GM19025 (cell line): ENCODE results near the gene OSTN.
"Not testable (repeated sequence)": the region's sequence is repeated elsewhere in the genome, so short reads cannot be mapped to it uniquely, and the experiment has no call there.

Experiments
- ATAC-seq: cut with Tn5 transposase; IDR thresholded peaks from one replicate; pipeline ENCODE4 v1.9.1; 2021; ENCODE audit warnings: mild to moderate bottlenecking, low read depth, moderate library complexity; ENCODE audit not compliant: unreplicated experiment

Gene OSTN, protein sequence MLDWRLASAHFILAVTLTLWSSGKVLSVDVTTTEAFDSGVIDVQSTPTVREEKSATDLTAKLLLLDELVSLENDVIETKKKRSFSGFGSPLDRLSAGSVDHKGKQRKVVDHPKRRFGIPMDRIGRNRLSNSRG

DNA sequence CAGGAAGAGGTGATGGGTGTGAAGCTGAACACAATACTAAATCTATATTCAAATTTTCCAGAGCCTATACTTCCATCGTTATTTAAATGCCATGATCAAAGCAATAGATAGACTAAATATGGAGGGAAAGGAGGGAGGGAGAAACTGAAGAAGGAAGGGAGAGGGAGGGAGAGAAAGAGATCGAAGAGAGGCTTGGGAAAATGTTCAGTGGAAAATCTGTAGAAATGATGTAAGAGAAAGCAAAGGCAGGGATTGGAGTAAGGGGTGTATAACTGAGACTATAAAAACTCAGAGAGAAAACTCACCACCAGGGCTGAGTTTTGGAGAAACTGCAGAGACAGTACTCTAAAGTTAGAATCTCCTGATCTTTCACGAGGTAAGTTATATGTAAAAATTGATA is at the start of gene OSTN:
OSTN (plus strand) TSS at position 310 of the 400 bp plus-strand sequence. CDS start 13,292 bp downstream, outside the sequence.
- no peak for ATAC-seq

DNA sequence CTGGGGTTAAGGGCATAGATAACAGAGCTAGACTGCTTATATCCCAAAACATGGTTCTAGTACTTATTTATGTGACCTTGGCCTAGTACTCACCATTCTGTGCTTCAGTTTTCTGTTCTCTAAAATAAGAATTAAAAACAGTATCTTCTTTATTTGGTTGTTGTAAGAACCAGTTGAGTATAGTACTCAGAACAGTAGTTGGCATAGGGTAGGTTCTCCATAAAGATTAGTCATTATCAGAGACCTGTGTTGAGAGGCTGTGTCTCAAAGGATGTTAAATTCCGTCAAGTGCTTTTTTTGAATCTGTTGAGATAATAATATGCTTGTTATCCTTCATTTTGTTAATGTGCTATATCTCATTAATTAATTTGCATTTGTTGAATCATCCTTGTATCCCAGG is 47.4 kb upstream of the OSTN start:
- no peak for ATAC-seq

DNA sequence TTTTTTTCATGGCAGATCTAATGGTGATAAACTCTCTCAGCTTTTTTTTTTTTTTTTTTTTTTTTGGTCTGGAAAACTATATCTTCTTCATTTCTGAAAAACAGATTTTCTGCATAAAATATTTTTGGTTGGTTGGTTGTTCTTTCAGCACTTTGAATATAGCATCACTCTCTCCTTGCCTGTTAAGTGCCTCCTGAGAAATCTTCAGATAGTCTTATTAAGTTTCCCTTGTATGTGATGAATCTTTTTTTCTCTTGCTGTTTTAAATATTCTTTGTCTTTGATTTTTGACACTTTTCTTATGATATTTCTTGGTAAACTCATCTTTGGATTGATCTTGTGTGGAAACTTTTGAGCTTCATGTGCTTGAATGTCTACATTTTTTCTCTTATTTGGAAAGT is 44.2 kb upstream of the OSTN start:
- ATAC-seq, result no peak

DNA sequence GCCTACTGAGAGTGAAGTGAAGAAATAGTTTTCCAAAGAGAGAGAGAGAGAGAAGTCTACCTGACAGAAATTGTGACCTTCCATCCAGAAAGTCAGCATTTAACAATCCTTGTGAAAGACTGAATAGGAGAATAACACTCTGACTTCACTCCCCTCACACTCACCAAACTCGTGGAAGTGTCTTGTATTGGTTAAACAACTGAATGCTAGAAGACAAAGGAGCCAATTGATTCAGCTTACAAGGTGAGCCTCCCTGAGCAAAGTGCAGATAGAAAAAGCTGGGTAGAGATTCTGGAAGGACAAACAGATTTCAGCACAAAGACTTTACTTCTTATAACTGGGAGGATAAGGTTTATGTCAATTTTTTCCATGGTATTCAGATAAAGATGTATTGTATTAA is 40.8 kb upstream of the OSTN start:
- no peak for ATAC-seq

DNA sequence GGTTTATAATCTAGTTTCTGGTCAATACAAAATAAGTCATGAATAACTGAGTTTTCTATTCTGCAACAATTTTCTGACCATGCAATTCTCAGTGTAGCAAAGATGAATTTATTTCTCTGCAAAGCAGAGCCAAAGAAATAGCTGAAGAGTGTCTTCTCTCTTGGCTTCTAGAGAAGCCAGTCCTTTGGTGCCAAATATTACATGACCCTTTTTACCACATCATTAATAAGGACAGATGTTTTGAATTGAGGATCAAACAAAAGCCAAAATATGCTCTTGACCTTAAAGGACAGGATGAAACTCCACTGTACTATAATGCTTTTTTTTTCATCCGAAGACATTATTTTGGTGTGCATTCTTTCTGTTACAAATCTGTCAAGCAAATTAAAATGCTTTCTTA is 40.2 kb upstream of the OSTN start:
- no peak for ATAC-seq

DNA sequence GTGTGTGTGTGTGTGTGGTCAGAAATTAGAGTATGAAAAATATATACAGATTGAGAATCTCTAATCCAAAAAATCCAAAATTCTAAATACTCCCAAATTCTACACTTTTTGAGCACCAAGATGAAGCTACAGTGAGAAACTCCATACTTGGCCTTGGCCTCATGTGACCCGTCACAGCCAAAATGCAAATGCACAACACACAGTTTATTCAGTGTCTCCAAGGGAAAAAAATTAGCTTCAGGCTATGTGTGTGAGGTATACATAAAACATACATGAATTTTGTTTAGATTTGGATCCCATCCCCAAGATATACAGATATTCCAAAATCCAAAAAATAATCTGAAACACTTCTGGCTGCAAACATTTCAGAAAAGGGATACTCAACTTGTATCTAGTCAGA is 33.2 kb upstream of the OSTN start:
- ATAC-seq, result no peak

DNA sequence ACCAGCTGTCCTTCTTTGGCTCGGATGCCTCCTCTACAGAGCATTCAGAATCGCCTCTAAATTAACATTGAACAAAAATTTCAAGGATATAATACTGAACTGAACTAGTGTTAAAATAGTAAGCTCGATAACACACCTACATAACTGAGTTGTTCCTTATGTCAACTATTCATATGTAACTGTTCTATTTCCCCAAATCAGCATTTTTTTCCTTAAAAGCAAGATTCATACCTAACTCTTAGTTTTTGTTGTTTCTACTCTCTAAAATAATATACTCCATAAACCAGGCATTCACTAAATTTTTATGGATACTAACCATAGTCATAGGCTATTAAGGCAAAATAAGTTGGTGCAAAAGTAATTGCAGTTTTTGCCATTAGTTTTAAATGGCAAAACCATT is 32.7 kb upstream of the OSTN start:
- no peak for ATAC-seq

DNA sequence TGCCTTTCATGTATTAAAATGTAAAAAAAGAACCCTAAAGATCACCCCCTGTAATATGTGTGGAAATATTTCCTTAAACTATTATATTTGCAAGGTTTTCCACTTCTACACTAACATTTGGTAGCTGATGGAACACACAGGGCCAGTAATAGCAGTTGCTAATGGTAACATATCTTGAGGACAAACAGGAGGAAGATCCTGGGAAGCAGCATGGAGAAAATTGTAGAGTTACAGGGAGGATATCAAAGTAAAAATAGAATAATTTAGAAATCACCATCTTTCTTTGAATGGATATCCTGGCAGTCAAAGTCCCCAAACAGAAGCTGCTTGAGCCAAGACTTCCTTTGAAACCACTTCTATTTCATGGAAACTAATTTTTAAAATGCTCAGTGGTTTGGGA is 29.5 kb upstream of the OSTN start:
- no peak for ATAC-seq

DNA sequence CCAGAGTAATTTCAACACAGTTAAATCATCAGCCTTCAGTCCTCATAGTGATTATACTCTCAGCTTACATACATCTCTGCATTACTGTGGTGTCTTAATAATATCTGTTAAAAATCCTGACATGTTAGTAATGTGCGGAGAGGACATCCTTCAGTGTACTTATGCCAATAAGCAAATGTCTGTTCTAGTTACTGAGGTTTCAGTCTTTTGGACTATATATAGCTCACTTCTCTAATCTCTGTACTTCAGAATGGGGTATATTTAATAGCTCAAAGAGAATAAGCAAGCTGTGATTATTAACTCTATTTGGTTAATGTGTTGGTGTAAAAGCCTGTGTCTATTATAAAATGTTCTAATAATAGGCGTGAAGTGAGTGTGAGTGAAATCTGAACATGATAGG is 28.9 kb upstream of the OSTN start:
- no peak for ATAC-seq

DNA sequence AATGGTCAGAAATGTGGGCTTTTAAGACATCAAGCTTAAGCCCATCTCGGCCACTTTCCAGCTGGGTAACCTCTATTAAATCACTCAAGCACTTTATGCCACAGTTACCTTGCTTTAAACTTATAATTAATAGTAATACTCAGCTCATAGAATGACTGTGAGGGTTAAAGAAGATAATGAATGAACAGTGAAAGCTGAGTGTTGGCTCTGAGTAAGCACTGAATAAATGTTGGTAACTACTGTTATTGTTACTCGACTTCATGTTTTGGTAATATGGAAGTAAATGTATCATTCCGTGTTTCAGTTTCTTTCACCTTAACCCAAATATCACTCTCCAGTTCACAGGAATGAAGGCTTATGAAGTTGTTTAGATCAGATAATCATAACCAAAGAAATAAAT is 23.9 kb upstream of the OSTN start:
- ATAC-seq, result no peak

DNA sequence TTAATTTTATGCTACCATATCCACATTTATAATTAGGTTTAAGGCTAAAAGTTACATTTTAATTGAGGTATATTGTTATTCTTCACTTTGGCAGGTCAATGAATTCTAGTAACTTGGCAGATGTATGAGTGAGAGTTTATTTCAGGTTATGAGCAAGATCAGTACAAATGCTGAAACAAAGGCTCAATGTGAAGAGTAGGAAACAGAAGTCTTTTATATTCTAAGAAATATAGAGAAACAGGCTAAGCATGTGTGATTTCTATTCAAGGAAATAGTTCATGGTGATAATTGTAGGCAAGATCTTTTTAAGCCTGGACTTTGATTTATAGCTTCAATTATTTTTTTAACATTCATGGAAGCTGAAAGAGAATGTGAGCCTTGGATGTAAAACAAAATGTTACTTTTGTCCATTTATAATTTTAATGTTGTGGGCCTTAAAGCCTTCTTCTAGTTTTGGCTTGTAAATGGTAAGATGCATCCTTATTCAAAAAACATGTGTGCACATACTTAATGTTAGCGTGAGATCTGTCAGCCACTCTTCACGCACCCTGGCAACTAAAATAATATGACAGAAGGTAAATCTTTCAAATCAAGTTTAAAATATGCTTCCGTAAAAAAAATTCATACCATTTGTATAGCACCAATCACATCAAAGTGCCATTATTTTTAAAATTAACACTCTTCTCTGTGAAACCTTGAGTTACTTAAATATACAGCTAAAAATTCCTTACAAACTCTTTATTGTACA is 22.8 kb upstream of the OSTN start:
- no peak for ATAC-seq

DNA sequence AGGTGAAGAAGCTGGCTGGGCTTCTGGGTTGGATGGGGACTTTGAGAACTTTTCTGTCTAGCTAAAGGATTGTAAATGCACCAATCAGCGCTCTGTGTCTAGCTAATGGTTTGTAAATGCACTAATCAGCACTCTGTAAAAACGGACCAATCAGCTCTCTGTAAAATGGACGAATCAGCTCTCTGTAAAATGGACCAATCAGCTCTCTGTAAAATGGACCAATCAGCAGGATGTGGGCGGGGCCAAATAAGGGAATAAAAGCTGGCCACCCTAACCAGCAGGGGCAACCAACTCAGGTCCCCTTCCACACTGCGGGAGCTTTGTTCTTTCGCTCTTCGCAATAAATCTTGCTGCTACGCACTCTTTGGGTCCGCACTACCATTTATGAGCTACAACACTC is 13.7 kb upstream of the OSTN start:
- not testable (repeated sequence) for ATAC-seq

DNA sequence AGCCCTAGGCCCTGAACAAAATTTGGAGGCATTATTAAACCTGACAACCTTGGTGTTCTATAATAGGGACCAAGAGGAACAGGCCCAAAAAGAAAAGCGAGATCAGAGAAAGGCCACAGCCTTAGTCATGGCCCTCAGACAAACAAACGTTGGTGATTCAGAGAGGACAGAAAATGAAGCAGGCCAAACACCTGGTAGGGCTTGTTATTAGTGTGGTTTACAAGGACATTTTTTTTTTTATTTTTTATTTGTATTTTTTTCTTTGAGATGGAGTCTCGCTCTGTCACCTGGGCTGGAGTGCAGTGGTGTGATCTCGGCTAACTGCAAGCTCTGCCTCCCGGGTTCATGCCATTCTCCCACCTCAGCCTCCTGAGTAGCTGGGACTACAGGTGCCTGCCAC is 10.8 kb upstream of the OSTN start:
- ATAC-seq, result not testable (repeated sequence)

DNA sequence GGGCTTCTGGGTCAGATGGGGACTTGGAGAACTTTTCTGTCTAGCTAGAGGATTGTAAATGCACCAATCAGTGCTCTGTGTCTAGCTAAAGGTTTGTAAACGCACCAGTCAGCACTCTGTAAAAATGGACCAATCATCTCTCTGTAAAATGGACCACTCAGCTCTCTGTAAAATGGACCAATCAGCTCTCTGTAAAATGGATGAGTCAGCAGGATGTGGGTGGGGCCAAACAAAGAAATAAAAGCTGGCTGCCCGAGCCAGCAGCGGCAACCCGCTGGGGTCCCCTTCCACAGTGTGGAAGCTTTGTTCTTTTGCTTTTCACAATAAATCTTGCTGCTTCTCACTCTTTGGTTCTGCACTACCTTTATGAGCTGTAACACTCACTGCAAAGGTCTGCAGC is 6.8 kb upstream of the OSTN start:
- ATAC-seq, result not testable (repeated sequence)

DNA sequence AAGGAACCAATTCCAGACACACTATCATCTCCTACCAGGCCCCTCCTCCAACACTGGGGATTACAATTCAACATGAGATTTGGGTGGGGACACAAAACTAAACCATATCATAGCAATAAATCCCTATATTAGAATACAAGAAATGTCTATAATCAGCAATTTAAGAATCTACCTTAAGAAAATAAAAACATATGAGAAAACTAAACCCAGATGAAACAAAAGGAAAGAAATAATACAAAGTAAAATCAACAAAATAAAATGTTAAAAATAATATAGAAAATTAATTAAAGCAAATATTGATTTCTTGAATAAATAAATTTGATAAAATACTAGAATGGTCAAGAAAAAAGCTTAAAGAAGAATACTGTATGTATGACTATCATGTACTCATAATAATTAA is 6.1 kb upstream of the OSTN start:
- no peak for ATAC-seq

DNA sequence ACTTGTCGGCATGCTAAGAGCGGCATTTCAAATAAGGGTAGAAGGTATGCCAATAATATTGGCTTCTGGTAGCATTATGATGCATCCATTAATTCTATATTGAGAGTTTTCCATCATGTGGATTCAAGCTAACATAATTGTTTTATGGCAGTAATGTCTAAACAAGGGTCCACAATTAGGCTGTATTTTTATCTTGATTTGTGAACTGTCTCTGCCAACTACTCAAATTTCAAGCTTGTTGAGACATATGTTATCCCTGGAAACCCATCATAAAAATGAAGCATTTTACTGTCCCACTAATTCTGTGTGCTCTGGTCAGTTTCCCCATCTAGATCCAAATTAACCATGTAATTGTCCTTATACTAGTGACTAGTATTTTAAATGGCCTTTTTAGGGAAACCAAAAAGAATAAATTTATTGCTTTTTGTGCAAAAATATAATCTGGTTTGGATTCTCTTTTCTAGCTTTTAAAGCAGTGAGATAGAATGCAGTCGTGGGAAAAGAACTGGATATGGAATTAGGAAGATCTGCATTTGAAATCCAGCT is 1.2 kb upstream of the OSTN start:
- no peak for ATAC-seq

DNA sequence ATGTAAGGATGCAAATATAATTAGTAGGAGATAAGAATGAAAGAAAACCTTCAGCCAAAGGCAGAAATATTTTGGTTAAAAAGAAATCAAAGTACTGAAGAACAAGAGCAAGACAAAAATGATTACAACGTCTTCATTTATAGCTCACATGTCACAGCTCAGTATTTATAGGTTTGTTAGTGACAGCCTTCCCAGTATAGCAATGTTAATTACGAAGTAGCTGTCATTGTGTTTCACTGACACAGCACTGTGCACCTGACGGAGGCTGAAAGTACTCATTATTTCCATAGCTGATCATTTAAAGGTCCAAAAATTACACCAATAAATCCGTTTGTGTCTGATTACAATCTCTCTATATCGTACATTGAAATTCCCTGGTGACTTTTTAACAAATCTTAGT is 561 bp upstream of the OSTN start:
- no peak for ATAC-seq

DNA sequence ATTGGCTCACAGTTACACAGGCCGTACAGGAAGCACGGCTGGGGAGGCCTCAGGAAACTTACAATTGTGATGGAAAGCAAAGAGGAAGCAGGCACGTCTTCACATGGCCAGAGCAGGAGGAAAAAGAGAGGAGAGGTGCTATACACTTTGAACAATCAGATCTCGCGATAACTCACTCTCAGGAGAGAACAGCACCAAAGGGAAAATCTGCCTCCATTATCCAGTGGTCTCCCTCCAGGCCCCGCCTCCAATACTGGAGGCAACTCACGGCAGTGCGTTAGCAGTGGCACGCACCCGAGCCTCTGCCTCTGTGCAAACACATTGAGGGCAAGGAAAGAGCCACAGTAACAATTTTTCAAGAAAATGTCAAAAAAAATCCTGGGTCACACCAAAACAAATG is 11.0 kb downstream of the OSTN start:
- ATAC-seq, result no peak

DNA sequence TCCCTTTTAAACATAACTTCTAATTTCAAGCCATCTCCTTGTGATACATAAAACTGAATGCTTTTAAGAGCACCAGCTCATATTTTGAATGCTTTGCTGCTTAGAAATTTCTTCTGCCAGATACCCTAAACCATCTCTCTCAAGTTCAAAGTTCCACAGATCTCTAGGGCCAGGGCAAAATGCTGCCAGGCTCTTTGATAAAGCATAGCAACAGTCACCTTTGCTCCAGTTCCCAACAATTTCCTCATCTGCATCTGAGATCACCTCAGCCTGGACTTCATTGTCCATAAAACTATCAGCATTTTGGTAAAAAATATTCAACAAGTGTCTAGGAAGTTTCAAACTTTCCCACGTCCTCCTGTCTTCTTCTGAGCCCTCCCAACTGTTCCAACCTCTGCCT is 17.5 kb downstream of the OSTN start:
- ATAC-seq, result no peak

DNA sequence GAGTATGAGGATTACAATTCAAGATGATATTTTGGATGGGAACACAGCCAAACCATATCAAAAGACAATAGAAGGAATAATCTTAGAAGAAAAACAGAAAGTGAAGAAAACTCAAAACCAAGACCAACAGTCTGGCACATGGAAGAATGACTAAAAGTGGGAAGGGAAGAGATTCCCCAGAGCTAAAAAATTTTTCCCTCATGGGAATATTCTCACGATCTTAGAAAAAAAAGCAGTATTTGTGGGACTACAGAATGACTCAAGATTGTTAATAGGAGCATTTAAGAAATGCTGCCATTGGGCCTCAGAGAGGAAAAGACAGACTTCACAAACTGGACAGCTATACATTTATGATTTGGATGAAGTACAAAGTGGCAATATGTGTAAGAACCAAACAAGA is 18.3 kb downstream of the OSTN start:
- ATAC-seq, result no peak

DNA sequence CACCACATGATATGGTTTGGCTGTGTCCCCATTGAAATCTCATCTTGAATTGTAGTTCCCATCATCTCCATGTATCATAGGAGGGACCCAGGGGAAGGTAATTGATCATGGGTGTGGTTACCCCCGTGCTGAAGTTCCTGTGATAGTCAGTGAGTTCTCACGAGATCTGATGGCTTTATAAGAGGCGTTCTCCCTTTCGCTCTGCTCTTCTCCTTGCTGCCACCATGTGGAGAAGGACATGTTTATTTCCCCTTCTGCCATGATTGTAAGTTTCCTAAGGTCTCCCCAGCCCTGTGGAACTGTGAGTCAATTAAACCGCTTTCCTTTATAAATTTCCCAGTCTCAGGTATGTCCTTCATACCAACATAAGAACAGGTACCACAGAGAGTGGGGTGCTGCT is 21.9 kb downstream of the OSTN start:
- ATAC-seq, result no peak

DNA sequence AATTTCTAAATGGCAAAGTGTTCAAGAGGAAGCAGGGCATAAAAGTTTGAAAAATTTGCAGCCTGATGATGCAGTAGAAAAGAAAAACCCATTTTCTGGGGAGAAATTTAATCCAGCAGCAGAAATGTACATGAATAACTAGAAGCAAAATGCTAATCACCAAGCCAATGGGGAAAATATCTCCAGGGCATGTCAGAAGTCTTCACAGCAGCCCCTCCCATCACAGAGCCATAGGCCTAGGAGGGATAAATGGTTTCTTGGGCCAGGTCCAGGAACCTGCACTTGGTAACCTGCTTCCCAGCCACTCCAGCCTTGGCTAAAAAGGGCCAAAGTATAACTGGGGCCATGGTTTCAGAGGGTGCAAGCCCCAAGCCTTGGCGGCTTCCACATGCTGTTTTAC is 22.6 kb downstream of the OSTN start:
- no peak for ATAC-seq
